ENCODE data around the gene SIRPB2.

SIRPB2 gene

GRCh38 chr20:1440024-1440423 is 51.2 kb downstream of the SIRPB2 start:
- peak in 1 of 2 experiments; percentile 23 for DNase-seq

- peak; percentile 18 to 20 for DNase-seq
Measured at GRCh38 chr20:1438361-1438760, 52.9 kb downstream of the SIRPB2 start.

GRCh38 chr20:1437235-1437904 is 53.9 kb downstream of the SIRPB2 start:
- peak; percentile 54 to 67 for DNase-seq

- no peak for DNase-seq
Measured at GRCh38 chr20:1436263-1436662, 55.0 kb downstream of the SIRPB2 start.

GRCh38 chr20:1435337-1435699 is 55.9 kb downstream of the SIRPB2 start:
- DNase-seq = no peak

- peak; percentile 90 to 92 for DNase-seq
Measured at GRCh38 chr20:1434571-1435336, 56.5 kb downstream of the SIRPB2 start.

GRCh38 chr20:1431158-1431557 is 60.1 kb downstream of the SIRPB2 start:
- no peak for DNase-seq

GRCh38 chr20:1430004-1430451 is 61.2 kb downstream of the SIRPB2 start:
- no peak for DNase-seq

GRCh38 chr20:1429143-1429728 is 62.0 kb downstream of the SIRPB2 start:
- DNase-seq = no peak

GRCh38 chr20:1427457-1428054 is 63.7 kb downstream of the SIRPB2 start:
- no peak for DNase-seq

GRCh38 chr20:1426231-1426849 is 64.9 kb downstream of the SIRPB2 start:
- no peak for DNase-seq
